GM18505 (cell line): ENCODE measurements around the gene VEGFC.

ENCODE experiments used
- ATAC-seq: cut with Tn5 transposase; IDR thresholded peaks from one replicate; pipeline ENCODE4 v1.9.1; 2021; ENCODE audit not compliant: unreplicated experiment
- POLR2A ChIP-seq: IDR thresholded peaks from 4 replicates; pipeline ENCODE4 v1.6.1; 2011; ENCODE audit warnings: borderline replicate concordance; ENCODE audit not compliant: insufficient read depth, insufficient read length; ENCODE audit errors: extremely low read depth

VEGFC gene

DNA sequence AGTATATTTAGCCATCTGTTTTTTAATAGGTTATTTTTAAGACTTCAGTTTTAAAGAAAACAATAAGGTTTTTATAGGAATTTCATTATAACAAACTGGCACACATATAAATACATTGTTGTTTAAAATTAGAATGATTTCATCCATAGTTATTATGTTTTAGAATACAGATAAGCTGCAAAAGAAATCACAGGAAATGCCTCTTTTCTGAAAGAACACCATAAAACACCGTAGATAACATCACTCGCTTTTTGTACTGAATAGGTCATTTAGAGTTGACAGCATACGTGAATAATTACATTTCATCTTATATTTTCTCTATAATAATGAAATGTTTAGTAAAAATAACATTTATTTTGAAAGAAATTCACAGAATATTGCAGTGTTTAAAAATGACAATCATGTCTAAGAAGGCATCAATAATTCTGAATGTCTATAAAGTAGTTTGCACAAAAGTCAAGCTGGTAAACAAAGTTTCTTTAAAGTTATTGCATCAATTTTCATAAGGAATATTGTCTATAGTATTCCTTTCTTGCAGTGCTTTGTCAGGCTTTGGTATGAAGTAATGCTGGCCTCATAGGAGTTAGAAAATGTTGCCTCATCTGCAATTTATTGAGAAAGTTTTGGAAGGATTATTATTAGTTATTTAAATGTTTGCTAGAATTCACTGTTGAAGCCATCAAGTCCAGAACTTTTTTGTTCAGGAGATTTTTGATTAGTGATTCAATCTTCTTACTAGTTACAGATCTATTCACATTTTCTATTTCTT is 17.9 kb upstream of the VEGFC start:
- no peak for TF ChIP-seq POLR2A
- ATAC-seq, result no peak

DNA sequence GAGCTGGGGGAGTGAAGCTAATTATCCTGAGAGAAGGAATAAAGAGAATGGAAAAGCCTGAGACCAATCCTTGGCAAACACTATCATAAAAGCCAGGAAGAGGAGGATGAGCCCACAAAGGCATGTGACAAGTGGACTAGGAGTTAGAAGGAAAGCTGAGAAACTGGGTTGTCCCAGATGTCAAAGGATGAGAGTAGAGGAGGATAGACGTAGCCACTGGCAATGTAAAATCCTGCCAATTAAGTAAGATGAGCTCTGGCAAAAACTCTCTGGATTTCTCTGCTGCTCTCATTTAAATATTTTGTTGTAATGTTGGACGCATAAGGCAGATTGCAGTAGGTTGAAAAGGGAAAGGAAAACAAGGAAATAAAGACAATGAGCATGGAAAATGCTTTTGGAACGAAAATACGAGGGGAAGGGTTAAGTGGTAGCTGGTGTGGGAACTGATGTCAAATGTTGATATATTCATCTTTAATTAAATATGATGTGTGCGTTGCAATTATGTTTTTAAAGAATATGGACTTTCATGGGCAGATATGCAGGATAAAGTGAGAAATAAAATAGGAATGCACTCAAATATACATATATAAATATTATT is 14.2 kb upstream of the VEGFC start:
- ATAC-seq, result no peak
- TF ChIP-seq POLR2A, result no peak

DNA sequence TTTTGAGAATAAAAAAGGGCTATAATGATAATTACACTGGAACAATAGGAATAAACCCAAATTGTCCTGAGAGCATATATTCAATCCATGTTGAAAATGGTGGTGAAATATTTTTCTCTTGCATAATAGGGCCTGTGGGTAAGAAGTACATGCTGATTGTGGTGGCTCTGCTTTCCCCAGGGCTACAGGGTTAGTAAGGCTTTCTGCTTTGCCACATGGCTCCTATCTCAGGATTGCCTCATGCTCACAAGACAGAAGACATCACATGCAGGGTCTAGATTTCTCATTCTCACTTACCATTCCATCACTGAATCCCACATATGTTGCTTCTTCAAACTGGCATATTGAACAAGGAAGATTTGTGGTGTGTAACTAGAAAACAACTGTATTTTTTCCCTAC is 12.4 kb upstream of the VEGFC start:
- ATAC-seq, result no peak
- TF ChIP-seq POLR2A, result no peak

DNA sequence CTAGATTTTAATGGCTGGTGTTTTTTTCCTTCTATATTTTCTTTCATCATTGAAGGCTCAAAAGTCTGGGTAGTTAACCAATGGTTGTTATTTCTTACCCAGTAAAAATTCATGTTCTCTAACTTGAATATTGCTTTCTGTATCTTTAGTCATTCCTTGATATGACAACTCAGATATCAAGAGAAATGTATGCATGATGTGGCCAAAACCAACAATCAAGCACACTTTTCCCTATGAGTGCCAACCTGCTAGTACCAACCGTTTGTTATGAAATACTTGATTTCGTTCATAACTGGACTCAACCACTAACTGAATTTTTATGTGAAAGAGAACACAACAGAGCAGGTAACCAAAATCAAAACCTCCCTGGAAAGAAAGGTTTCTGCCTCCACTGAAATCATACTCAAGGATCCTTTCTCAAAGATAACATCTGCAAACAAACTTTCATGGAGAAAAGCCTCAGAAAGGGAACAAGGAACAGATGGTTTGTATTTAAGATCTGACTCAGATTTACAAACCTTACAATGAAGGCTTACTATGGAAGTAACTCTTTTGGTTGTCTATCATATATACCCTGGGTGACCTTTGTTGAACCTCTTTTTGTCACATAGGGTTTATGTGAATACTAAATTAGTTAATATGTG is 8.3 kb upstream of the VEGFC start:
- no peak for ATAC-seq
- no peak for TF ChIP-seq POLR2A

DNA sequence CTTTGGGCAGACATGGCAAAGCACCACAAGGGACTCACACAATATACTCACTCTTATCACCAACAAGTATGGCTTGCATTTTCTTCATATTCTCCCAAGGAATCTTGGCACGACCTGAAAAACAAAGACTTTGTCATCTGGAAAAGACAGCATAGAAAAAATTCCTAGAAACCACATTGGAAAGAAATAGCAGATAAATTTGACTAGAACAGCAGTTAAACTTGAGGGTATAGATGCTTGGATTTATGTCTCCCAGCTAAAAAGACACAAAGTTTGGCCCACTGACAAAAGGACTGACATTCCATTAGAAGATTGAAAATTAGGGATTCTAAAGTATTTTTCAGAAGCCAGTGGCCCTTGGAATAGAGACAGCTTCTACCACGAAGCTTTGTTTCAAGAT is 6.9 kb upstream of the VEGFC start:
- ATAC-seq, result no peak
- TF ChIP-seq POLR2A, result no peak

DNA sequence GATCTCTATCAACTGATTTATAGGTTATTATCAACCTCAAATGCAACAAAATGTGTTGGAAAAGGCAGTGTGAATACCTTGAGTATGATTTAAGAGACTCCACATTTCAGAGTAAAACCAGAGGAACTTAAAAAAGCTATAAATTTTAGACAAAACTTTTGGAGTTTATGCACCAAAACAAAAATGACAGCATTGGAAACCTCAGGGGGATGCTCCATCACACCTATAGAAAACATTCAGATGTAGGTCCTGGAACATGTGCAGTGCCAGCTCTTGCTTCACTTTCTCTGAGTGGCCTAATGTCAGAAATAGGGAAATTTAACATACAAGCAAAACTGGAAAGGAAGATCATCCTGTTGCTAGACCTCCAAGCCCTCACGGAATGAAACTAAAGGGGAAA is 5.8 kb upstream of the VEGFC start:
- TF ChIP-seq POLR2A, result no peak
- ATAC-seq, result no peak

DNA sequence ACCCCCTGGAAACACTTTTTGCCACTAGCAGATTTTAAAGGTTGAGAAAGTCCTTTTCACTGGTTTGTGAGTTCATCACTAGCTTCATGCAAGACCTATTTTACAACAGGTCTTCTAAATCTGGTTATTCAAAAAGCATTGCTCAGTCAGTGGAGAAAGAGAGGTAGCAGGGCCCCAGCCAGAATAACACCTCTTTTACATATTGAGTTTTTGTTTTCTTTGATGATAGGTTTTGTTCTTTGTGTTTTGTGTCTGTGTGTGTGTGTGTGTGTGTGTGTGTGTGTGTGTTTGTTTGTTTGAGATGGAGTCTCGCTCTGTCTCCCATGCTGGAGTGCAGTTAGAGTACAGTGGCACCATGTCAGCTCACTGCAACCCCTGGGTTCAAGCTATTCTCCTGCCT is 2.7 kb upstream of the VEGFC start:
- TF ChIP-seq POLR2A, result no peak
- no peak for ATAC-seq

DNA sequence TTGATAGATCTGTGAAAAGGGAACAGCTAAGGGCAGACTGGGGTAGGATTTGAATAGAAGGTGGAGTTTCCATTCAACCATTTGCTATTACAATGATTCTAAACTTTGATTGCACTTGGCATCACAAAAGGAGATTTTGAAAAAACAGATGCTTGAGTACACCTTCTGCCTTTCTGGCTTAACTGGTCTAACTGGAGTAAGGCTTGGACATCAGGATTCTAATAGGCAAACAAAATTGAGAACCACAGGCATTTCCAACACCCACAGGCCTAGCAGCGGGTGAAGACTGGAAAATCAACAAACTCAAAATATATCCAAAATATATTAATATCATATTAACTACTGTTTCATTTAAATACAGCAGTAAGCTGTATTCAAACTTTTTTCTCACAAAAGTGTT is 1.9 kb upstream of the VEGFC start:
- no peak for ATAC-seq
- TF ChIP-seq POLR2A, result no peak

DNA sequence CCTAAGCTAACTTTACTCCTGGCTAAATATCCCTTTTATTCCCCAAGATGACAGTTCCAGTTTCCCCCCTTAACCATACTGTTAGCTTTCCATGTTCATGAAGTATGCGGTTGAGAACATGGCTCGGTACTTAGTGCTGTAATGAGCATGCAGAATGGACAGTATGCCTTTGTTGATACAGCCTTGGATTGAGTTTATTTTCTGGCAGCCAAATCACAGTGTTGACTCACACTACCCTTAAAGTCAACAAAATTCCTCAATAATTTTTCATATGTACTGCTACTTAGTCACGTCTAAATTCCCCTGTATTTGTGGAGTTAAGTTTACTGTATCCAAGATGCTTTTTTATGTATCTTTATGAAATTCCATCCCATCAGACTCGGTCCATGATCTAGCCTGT is 1.4 kb upstream of the VEGFC start:
- no peak for TF ChIP-seq POLR2A
- ATAC-seq, result no peak

DNA sequence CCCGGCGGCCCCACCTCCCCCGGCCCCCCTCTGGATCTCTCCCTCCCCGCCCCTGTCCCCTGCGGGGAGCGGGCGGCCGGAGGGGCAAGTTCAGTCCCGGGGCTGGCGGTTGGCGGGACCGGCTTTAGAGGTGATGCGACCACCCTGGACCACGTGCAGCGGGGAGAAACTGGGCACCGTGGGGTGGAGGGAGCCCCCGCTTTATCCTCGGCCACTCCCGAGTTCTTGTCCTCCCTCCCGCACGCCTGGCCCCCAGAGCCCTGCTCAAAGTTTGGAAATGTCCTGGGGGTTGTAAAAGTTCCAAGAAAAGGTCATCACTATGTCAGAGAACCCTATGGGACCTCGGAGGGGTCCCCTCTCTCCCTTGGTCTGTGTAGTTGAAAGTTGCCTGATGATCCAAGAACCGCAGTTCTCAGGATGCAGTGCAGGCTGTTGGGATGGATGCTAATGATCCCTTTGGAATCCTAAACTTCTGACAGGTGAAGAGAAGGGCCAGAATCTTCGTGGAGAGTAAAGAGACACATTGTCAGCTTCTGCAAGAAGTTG is 411 bp upstream of the VEGFC start:
- no peak for TF ChIP-seq POLR2A
- ATAC-seq, result no peak

DNA sequence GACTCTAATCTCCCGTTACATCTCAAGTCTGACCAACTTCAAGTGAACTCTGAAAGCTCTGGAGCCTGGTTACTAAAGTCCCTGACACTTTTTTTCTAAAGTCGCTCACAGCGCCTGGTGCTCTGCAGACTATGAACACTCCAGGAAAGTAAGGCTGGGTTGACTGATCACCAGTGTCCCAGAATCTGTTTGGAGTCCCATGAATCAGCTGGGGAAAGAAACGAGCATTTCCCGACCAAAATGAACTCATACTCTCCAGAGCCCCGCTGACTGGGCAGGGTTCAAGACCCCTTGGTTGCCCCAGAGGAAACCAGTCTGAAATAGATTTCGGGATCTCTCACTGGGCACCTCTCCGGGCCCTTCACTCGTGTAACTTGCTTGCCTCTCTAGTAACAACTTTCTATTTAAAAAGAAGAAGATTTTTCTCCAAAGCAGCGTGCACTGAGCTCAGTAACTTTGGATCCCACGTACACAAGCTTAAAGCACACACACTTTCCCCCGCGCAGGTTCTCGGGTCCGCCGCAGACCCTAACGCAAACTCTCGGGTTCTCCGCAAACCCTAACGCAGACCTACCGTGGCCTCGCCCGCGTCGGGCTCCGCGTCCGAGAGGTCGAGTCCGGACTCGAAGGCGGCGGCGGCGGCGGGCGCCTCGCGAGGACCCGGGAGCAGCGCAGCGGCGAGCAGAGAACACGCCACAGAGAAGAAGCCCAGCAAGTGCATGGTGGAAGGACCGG is 964 bp downstream of the VEGFC start:
- peak; percentile 24 for ATAC-seq
- no peak for TF ChIP-seq POLR2A

DNA sequence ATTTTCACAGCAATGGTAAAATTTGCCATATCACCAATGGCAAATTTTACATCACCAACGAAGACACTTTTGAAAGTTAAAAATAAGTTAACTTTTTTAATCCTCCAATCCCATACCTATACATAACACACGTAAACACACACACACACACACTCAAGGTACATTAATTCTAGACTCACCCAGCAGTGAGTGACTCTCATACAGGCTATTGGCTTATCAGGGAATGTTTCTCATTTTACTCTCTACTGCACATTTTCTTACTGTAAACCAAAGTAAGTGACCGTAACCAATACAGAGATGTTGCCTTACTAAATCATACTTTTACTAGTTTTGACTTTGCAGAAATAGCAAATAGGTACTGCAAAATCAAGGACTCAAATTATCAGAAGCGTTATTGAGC is 2.3 kb downstream of the VEGFC start:
- TF ChIP-seq POLR2A, result no peak
- no peak for ATAC-seq

DNA sequence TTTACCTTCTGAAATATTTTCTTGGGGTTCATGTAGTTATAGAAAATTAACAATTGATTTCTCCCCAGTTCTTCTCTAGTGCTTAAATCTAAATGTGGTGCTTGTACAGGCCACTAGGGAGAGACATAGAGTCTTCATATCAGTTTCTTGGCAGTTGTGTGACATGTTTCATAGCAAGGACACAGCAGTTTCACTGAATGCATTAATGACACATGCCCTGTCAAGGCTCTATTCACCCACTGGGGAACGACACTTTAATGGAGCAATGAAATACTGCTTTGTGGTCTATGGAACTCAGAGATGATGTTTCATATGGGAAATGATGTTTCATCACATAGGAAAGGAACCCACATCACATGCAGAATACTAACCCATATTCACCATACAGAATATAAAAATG is 2.8 kb downstream of the VEGFC start:
- TF ChIP-seq POLR2A, result no peak
- peak; percentile 46 for ATAC-seq

DNA sequence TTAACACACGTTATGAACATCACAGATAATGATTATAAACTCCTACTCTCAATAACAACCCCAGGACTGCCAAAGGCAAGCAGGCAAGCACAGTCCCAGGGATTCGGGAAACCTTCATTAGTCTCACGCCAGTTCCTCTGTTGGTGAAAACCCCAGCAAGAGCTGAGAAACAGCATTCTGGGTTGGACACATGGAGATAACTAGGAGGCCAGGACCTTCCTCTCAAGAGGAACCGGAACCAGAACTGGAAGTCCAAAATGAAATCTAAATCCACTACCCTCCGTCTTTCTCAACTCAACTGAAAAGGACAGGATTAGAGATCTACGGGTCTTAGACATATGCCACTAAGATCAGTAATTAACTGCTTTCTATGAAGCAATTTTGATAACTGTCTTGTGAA is 3.8 kb downstream of the VEGFC start:
- TF ChIP-seq POLR2A, result no peak
- ATAC-seq, result no peak

DNA sequence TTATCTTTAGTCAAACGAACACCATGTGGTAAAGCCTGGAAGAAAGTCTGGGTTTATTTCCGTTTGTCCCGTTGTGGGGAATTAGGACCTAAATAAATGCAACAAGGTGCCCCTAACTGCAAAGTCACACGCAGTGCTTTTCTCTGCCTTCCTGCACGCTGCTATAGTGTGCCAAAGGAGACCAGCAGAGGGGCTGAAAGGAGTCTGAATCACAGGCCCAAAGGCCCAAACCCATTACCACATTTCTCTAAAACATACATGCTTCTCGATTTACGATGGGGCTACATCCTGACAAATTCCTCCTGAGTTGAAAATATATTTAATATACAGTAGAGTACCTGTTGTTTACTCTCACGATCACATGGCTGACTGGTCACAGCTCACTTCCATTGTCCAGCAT is 4.5 kb downstream of the VEGFC start:
- TF ChIP-seq POLR2A, result no peak

More for the DNA sequence above, 4.5 kb downstream of the VEGFC start:
- no peak for ATAC-seq
